Hepatic stellate cell (primary cell): Measurements from ENCODE around the gene ARPC1B.
"Not testable (repeated sequence)": the region's sequence is repeated elsewhere in the genome, so short reads cannot be mapped to it uniquely, and the experiment has no call there.

Source experiments
- DNase-seq: peaks from one replicate; pipeline ENCODE4 v3.0.0; 2011; ENCODE audit warnings: low spot score

The ARPC1B gene

GRCh38 chr7:99409806-99410205 lies 35.3 kb downstream of the ARPC1B start:
- DNase-seq: no peak

DNA sequence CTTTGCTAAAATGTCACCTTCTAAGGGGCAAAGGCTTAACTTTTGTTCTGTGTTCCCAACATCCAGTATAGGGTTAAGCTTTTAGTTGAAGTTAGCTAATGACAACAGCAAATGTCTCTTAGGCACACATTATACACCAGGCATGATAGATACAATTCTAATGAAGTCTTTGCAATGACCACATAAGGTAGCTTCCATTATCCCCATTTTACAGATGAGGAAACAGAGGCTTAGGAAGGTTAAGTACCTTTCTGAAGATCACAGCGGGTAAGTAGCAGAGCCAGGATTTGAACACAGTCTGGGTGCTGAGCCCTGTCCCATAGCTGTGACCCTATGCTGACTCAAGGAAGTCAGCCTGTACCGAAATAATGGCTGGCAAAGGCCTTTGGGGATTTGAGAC lies 36.1 kb downstream of the ARPC1B start:
- no peak for DNase-seq

- not testable (repeated sequence) for DNase-seq
Measured at GRCh38 chr7:99415513-99416127, 41.1 kb downstream of the ARPC1B start.

DNA sequence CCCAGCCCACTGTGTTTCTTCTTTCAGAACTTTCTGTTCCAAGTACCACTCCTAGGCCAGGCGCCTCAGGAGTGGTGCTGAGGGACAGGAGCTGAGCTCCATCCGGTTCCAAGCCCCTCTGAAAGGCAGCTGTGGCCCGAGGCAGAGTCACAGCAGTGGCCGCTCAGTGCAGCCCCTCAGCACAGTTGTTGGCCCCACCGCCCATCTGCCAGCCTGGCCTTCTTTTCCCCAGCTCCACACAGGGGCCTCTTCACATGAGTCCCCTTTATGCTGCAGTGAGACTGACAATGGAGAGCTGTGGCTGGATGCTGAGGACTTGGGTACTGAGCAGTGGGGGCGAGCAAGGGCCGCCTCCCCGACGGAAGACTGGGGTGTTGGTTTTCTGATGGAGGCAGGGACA lies 43.7 kb downstream of the ARPC1B start:
- DNase-seq: no peak

- no peak for DNase-seq
Measured at GRCh38 chr7:99419323-99420021, 44.9 kb downstream of the ARPC1B start.

DNA sequence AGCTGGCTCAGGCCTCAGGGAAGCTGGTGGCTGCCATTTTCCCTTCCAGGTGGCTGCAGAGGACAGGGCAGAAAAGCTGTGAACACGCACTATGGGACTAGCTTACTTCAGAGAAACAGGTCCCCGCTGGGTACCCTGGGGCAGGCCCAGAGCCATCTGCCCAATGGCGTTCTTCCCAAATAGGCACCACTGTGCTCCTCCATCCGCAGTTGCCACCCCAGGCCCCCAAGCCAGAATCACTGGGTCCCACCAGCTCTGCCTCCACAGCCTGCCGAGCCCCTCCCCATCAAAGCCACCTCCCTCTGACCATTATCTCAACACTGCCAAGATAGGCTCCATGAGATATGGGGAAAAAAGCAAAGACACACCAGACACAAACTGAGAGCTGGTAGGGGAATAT lies 45.7 kb downstream of the ARPC1B start:
- no peak for DNase-seq

- no peak for DNase-seq
Measured at GRCh38 chr7:99420986-99421385, 46.5 kb downstream of the ARPC1B start.

DNA sequence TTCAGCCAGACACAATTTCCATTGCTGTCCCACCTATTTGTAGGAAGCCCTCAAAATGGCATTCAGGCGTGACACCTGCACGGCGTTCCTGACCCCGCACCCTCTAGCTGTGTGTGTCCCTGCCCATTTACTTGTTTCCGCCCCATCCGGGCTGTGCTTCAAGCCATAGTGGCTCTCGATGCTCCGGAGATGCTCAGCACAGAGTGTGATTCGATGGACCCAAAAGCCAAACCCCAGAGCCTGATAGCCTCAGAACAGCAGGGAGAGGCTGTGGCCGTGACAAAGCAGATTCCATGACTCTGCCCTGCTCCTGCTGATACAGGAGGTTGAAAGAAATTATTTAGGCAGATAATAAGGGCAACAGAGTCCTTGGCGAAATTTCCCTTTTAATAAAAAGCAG lies 47.7 kb downstream of the ARPC1B start:
- no peak for DNase-seq

GRCh38 chr7:99422625-99423024 lies 48.1 kb downstream of the ARPC1B start:
- no peak for DNase-seq

DNA sequence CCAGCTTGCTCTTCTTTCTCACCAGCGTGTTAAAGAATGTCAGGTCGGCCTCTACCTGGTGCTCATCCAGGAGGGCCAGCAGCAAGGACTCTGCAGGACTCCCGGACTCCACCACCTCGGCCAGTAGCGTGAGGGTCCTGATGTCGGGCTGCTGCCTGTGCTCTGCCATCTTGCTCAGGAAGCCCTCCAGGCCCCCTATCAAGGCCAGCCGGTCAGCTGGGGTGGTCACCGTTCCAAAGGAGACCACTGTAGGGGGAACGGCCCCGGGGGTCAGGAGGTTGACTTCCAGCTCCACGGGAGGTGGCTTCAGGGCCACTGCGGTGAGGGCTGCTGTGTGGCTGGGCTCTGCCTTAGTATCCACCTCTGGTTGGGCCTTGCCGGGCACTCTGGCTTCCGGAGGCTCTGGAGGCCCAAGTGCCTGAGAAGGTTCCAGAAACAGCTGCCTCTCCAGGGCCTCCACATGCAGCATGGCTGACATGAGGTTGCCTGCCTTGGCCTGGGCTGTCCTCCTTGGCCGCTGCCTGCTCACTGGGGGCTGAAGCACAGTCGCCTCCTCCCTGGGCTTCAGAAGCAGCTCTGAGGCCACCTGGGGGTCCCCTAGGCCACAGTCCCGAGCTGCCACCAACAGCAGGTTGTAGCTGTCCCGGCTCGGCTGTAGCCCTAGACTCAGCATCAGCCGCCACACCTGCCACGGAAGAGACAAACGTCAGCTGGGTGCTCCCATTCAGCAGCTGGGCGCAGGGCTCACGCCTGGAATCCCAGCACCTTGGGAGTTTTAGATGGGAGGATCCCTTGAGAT lies 50.6 kb downstream of the ARPC1B start:
- DNase-seq: no peak

DNA sequence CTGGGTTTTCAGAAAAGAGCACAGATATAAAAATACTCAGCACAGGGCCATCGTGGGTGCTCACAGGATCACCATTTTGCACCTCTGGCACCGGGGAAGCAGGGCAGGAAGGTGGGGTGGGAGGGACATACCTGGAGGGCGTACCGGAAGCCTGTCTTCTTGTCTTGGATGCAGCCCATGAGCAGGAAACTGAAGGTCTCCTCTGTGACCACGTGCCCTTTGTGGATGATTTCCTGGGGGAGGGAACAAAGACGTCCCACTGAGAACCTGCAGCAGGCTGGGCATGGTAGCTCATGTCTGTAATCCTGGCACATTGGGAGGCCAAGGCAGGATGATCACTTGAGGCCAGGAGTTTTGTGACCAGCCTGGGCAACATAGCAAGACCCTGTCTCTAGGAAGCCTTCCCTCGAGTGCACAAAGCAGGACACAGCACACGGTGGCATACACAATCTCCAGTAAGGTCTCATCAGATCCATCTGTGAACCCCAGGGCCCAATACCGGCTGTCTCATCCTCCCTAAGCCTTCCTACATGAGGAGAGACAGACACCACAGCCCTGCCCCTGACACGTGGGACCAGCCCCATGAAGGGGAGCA lies 54.5 kb downstream of the ARPC1B start:
- DNase-seq: no peak

DNA sequence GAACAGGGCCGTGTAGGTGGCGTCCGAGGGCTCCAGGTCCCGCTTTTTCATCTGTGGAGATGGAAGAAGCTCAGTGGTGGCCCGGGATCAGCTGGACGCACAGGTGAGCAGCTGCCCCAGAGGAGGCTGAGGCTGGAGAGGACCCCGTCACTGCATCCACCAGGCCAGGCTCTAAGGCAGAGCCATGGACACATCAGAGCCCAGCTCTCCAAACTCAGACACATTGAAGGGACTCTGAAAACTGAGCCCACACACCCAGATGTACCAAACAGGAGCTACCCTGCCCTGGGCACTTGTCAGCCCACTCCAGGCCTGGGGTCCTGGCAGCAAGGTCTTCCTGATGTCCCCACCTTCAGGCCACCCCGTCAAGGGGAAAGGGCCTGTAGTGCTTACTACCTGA lies 55.2 kb downstream of the ARPC1B start:
- DNase-seq: no peak

DNA sequence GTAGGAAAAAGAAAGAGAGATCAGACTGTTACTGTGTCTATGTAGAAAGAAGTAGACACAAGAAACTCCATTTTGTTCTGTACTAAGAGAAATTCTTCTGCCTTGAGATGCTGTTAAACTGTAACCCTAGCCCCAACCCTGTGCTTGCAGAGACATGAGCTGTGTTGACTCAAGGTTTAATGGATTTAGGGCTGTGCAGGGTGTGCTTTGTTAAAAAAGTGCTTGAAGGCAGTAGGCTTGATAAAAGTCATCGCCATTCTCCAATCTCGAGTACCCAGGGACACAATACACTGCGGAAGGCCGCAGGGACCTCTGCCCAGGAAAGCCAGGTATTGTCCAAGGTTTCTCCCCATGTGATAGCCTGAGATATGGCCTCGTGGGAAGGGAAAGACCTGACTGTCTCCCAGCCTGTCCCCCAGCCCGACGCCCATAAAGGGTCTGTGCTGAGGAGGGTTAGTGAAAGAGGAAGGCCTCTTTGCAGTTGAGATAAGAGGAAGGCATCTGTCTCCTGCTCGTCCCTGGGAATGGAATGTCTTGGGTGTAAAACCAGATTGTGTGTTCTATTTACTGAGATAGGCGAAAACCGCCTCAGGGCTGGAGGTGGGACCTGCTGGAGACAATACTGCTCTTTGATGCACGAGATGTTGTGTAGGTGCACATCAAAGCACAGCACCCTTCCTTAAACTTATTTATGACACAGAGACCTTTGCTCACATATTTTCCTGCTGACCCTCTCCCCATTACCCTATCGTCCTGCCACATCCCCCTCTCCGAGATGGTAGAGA lies 57.4 kb downstream of the ARPC1B start:
- DNase-seq: not testable (repeated sequence)

DNA sequence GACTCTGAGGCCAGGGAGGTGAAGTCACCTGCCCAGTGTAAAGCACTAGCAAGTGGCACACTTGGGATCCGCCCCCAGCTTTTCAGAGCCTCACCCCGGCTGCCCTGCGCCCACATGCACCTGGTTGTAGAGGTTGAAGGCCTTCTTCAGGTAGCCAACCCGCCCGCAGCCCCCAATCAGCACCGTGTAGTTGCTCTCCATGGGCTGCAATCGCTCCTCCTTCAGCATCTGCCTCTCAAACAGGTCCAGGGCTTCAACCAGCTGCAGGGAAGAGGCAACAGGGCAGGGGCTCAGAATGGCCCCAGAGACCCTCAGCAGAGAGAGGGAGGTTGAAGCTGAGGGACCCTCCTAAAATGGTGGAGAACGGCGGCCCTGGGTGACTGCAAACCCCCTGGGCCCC lies 58.6 kb downstream of the ARPC1B start:
- no peak for DNase-seq

GRCh38 chr7:99437946-99438572 lies 63.5 kb downstream of the ARPC1B start:
- DNase-seq: no peak

DNA sequence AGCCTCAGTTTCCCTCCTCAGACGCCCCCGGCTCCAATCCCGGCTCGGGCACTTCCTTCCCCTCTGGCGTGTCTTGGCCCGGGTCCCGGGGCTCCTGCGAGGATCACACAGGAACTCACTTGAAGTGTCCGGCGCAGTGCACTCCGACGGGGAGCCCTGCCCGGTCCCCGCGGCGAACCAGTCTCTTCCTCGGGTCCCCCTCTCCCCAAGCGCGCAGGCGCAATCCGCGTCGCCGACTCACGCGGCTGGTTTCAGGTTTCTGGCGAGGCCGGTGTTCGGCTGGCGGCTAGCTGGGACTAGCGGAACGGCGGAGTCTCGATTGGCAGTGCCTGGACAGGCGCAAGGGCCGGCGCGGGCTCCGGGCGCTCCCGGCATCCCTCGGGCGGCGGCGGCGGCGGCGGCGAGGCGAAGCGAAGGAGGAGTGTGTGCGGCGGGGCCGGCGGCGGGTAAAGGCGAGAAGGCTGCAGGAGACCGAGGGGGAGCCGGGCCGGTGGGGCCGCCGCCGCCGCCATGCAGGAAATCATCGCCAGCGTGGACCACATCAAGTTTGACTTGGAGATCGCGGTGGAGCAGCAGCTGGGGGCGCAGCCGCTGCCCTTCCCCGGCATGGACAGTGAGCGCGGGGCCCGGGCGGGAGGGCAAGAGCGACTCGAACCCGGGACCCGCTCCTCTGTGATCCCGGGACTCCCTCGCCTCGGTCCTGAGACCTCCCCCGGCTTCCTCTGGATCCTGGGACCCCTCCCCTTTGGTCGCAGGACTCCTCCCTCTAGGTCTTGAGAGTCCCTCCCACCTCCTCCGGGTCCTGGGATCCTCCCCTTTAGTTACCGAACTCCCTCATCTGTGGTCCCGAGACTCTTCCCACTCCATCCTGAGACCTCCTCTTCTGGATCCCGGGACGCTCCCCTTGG lies 64.3 kb downstream of the ARPC1B start, which contains the start of the genes CPSF4 and PTCD1:
TSS of gene CPSF4 (plus strand) at position 371 of the 908 bp plus-strand sequence. CDS start at position 511, 140 bp downstream.
TSS of gene PTCD1 (minus strand) at position 226 of the 908 bp plus-strand sequence. CDS start 3,556 bp downstream, outside the sequence.
- peak; percentile 100 for DNase-seq

DNA sequence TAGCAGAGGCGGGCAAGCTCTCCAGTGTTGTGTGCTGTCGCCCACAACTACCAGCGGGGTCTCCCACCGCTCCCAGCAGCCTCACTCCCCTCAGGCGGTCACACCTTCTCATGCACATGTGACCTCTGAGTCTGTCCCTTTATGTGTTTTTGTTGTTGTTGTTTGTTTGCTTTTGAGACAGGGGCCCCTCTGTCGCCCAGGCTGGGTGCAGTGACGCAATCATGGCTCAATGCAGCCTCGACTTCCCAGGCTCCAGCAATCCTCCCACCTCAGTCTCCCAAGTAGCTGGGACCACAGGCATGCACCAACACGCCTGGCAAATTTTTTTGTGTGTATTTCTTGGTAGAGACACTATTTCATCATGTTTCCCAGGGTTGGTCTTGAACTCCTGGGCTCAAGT lies 65.7 kb downstream of the ARPC1B start:
- no peak for DNase-seq
